GM21515 (cell line): ENCODE measurements around the gene LBHD2.

Experiments used
- ATAC-seq: cut with Tn5 transposase; IDR thresholded peaks from one replicate; pipeline ENCODE4 v1.9.1; 2021; ENCODE audit not compliant: unreplicated experiment

Gene LBHD2

DNA sequence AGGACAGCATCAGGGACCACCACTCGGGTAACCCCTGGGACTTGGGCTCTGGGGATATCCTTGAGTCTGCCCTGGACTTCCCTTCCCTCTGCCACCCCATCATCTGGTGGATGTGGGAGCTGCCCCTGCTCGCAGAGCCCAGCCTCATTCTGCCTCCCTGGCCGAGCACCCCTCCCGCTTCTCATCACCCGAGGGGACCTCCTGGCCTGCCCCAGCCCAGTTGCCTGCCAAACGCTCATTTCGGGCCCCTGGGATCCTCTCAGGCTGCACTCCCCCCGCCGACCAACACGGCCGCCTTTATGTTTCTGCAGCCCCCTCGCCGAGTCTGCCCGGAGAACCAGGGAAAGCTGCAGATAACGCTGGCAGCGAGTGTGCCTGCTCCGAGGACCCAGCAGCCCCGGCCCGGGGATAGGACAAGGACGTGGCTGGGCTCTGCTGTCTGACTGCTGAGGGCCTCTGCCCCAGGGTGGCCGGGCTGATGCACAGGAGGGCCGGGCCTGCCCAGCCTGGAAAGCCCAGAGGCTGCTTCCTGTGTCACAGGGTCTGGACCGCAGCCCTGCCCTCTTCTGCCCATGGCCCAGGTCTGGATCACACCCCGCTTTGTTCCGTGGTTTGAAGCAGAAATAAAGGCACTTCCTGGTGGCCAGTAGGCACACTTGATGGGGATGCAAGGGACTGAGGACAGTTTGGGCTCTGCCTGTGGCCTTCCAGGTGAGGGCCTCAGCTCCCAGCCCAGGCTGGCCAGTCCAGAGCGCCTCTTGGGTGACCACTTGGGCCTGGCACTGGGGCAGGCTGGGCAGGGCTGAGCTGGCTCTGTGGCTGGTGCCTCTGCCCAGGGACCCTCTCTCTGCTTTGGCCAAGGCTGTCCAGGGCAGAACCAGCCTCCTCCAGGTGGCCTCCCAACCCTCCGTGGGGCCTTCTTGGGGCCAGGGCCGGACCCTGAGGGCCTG, 5.7 kb downstream of the LBHD2 start:
- no peak for ATAC-seq

- no peak for ATAC-seq
Measured at GRCh38 chr14:103090481-103091020, 6.5 kb downstream of the LBHD2 start.

DNA sequence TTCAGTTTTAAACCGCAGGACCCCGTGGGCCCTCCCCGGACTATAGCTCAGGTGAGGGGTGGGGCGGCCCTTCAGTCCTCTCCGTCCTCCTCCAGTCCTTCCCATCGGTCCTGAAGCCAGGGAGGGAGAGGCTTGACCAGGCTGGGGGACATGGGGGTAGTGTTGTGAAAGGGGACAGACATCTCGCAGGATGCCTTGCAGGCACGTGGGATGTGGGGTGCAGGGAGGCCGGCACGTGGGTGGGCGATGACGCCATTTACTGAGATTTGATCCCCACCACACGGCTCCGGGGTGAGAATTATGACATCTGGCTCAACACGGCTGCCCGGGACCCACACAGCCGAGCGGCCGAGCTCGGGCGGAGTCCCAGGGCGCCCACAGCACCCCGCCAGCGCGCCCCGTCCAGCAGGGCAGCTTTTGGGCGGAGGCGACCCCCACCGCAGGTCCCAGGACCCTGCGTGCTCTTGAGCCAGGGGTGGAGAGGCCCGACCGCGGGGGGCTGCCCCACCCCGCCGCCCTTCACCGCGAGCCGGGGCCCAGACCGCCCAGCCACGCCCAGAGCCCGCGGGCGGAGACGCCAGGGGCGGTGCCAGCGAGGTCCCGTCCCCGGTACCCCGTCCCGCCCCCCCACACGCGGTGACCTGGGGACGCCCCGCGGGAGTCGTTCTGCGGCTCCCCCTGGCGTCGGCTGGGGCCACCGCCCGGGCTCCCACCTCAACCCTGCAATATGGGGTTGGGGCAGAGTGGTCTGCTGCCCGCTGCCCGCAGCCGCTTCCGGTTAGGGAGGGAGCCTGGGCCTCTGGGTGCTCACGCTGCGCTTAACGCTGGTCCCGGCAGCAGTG, 7.3 kb downstream of the LBHD2 start:
- peak; percentile 60 for ATAC-seq

GRCh38 chr14:103091883-103092222, 7.8 kb downstream of the LBHD2 start:
- ATAC-seq = no peak

- no peak for ATAC-seq
Measured at GRCh38 chr14:103093856-103094405, 9.9 kb downstream of the LBHD2 start.

GRCh38 chr14:103094406-103095209, 10.6 kb downstream of the LBHD2 start, which contains the start of gene EXOC3L4:
TSS of gene EXOC3L4 (plus strand) at chr14:103094725. CDS start at chr14:103100220, 5,495 bp downstream.
- ATAC-seq = no peak

DNA sequence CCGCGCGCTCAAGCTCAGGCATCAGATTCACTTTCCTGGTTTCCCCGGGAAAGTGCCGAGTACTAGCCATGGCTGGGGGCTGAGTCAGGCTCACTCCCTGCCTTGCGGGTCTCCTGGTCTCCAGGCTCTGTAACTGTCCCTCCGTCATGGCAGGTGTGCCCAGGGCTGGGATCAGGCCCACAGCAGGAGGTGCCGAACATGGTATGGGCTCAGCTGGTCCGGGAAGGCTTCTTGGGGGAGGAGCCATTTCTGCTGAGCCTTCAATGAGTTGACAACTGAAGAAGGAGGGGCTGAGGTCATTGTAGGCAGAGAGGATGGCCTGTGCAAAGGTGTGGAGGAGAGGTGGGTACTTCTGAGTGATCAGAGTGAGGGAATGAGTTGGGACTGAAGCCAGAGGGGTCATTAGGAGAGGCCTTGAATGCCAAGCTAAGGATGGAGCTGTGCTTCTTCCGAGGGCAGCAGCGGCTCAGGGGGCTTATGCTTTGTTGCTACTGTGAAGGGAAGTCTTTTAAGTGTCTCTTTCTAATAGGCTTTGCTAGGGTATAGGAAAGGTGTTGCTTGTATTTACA, 11.3 kb downstream of the LBHD2 start:
- ATAC-seq = no peak

DNA sequence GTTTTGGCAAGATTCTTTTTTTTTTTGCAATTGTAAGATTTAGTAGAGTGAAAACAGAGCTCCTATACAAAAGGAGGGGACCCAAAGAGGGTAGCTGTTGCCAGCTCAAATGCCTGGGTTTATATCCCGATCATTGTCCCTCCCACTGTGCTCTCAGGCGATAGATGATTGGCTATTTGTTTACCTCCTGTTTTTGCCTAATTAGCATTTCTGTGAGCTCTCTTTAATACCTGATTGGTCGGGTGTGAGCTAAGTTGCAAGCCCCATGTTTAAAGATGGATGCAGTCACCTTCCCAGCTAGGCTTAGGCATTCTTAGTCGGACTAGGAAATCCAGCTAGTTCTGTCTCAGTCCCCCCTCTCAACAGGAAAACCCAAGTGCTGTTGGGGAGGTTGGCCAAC, 12.4 kb downstream of the LBHD2 start:
- no peak for ATAC-seq

- ATAC-seq = no peak
Measured at GRCh38 chr14:103097244-103097993, 13.4 kb downstream of the LBHD2 start.

GRCh38 chr14:103097994-103098957, 14.3 kb downstream of the LBHD2 start:
- no peak for ATAC-seq

DNA sequence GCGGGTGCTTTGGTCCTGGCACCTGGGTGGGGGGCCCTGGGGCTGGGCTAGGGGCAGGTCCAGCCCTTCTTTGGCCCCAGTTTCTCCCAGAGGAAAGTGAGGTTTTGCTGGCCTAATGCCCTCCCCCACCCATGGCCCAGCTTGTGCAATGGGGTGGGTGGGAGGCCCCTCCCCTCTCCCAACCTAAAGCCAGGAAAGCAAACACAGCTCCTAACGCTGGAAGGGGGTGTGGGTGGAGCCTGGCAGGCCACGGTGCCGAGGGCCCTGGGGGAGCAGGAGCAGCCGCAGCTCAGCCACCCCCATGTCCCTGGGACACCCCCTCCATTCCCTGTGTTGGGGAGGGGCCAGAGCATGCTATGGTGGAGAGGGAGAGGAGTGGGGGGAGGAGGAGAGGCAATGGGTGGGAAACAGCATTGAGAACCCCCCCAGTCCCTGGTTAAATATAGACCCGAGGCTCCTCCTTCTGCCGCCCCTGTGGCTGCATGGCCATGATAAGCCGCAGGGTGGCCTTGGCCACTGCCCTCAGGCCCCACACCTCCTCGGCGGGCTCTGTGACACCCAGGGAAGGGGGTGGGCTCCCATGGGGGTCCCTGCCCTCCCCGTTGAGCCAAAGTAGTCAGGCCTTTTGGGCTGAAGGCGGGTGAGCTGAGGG, 15.2 kb downstream of the LBHD2 start:
- ATAC-seq = no peak

DNA sequence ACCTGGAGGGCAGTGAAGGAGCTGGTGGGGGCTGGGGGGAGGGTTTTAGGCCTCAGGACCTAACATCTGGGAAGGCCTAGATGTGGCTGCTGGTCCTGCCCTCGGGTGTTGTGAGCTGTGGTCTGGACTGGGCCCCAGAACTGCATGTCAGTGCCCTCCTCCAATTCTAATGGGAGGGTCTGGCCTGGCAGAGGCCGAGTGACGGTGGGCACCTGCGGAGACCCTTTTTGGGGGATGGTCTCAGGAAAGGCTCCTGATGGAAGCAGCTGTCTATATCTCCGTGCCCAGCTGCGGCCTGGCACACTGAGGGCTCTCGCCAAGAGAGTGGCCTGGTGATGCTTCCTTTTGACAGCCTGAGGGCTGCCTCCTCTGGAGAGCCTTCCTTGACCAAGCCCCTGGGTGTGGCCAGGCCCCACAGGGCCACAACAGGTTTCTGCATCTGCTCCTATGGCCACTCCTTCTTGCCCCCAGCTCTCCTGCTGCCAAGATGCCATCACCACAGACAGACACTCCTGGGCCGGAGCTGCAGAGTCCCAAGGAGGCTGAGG, 15.8 kb downstream of the LBHD2 start:
- no peak for ATAC-seq

- ATAC-seq = no peak
Measured at GRCh38 chr14:103100281-103101121, 16.5 kb downstream of the LBHD2 start.

GRCh38 chr14:103101257-103101962, 17.4 kb downstream of the LBHD2 start:
- ATAC-seq = no peak

DNA sequence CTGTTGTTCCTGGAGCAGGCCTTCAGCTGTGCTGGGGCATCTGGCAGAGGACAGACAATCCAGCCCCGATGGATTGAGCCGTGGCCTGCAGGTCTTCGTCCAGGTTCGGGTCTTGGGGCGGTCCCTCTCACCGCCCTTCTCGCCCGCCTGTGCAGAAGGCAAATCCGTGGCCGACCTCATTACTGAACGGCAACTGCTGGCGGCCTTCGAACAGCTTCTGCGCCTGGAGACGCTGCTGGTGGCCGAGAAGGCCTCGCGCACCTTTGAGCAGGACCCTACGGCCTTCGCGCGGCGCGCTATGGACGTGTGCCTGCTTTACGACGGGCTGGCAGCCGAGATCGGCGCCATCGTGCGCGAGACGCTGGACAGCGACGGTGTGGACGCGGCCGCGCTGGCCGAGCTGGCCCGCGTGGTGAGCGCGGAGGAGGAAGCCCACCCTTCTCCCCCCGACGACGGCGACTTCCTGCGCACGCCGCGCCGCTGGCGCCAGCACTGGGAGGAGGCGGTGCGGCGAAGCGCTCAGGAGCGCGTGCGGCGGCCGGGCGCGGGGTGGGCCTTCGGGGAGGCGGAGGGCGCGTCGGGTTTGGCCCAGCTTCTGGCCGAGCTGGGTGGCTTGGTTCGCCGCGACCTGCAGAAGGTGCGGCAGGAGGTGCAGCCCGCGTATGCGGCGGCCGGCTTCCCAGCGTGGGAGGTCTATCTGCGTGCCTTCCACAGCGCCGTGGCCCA, 18.1 kb downstream of the LBHD2 start:
- ATAC-seq = no peak
